HL-60/S4 treated with retinoic acid at 250 ng/mL for 4 days and 3 days (cell line): Measurements from ENCODE around the gene PCSK4.

Source experiments
- in situ Hi-C: fragments of 300-500 bp; cut with MboI; formaldehyde crosslinking; loops from 2 replicates; pipeline ENCODE4 v1.7.0; 2022; ENCODE audit warnings: low sequenced_read_pairs

The PCSK4 gene

DNA sequence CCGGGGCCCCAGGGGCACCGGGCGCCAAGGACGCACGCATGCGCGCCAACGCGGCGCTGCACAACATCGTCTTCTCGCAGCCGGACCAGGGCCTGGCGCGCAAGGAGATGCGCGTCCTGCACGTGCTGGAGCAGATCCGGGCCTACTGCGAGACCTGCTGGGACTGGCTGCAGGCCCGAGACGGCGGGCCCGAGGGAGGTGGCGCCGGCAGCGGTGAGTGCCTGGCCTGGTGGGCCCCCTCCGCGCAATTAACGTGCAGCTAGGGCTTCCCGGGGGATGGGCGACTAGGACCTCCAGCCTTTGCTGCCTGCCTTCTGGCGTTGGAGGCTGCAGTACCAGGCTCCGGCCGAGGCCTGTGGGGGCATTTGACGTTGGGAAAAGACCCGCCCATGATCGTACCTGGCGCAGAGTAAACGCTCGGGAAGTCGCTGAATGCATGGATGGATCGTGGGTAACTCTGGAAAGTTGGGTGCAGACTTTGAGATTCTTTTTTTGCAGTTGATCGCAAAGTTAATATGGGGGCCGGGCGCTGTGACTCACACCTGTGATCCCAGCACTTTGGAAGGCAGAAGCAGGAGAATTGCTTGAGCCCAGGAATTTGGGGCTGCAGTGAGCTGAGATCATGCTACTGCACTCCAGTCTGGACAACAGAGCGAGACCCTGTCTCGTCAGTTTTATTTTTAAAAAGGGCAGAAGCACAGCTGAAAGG is 33.0 kb downstream of the PCSK4 start:
- in situ Hi-C loops: no loop called here

DNA sequence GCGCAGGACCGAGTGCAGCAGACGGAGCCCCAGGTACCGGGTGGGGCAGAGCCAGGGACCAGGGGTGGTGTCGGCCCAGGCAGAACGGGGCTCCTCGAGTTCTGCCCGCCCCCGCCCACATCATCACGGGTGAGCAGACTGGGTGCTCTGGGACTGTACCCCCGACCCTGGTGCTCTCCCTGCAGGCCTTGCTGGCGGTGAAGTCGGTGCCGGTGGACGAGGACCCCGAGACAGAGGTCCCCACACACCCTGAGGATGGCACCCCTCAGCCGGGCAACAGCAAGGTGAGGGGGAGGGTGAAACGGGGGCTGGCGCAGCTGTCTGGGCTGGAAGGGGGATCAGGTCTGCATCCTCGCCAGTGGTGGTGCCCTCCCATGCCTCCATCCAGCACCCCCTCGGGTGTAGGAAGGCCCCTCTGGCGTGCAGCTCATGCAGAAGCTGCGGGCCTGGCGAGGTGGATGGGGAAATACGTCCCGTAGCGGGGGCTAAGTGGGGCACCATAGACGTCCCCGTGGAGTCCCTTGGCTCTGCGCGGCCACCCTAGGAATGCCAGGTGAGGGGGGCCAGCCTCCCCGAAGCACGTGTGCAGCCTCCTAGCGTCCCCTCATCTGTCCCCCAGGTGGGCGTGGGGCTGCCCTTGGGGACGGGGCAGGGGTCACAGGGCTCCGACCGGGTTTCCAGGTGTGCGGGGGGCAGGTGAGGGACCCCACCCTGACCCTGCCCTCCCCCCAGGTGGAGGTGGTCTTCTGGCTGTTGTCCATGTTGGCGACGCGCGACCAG is 33.8 kb downstream of the PCSK4 start:
- in situ Hi-C loops: no loop called here

- in situ Hi-C loops: no loop called here
Measured at GRCh38 chr19:1455336-1456120, 34.6 kb downstream of the PCSK4 start.

DNA sequence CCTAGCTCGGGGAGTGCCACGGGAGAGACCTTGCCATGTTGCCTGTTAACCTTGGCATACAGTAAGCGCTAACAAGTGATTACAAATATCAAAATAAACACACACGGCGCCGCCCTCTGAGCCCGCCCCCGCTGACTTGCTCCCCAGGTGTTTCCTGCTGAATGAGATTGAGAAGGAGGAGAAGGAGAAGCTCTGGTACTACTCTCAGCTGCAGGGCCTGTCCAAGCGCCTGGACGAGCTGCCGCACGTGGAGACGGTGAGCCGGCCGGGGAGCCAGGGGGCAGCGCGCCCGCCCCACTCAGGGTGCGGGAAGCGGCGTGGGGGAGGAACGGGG is 35.2 kb downstream of the PCSK4 start:
- in situ Hi-C loops: no loop called here

GRCh38 chr19:1453525-1454364 is 36.4 kb downstream of the PCSK4 start:
- in situ Hi-C loops: no loop called here

DNA sequence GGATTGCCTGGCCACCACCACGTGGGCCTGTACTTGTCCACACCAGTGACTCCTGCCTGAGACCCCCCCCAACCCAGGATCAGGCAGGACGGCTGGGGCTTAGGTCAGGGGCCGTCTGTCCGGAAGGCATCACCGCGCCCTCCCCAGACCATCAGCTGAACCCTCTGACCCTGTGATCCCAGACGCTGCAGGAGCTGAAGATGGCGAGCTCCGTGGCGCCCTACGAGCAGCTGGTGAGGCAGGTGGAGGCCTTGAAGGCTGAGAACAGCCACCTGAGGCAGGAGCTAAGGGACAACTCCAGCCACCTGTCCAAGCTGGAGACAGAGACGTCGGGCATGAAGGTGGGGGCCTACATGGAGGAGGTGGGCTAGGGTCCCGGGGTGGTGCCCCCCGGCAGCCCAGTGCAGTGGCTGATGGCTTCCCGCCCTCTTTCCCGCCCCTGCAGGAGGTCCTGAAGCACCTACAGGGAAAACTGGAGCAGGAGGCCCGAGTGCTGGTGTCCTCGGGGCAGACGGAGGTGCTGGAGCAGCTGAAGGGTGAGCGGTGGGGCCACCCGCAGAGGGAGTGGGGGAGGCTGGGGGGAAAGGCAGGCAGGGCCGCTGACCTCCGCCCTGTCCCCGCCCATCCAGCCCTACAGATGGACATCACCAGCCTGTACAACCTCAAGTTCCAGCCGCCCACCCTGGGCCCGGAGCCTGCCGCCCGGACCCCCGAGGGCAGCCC is 37.2 kb downstream of the PCSK4 start:
- in situ Hi-C loops: no loop called here

GRCh38 chr19:1451916-1452801 is 38.0 kb downstream of the PCSK4 start:
- in situ Hi-C loops: no loop called here

DNA sequence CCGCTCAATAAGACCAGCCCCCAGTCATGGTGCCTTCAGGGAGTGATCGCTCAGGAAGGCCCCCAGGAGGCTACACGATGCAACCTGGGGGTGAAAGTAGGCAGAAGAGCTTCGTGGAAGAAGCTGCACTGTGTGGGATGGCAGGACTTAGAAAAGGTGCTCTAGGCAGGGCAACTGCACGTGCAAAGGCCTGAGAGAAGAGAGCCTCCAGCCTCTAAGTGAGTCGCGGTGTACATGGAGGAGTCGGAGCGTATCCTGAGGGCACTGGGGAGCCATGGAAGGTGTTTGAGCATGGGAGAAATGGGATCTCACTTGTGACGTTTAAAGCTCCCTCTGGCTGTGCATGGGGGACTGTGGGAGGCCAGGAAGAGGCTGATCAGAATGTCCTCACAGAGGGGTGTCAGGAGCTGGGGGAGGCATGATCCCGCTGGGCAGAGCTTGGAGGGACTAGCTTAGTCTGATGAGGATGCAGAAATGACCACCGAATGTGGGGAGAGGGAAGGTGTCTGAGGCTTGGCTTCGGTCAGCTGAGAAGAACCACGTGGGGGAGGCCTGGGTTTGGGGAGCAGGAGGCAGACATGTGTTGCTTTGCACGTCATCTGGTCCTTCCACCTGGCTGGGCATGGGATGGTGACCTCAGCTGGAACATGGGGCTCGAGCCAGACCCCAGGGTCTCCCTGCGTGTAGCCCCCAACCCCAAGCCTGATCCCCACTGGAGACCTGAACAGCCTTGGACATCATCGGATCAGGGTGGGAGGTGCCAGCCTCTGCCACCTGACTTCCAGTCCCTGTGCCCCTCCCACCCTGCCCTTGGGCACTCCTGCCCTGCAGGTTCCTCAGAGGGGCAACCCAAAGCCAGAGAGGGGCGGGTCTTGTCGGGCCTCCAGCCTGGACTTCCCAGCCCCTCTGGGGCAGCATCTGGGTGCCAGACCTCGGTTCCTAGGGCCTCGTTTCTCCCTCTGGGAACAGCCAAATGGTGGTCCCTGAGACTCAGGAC is 39.1 kb downstream of the PCSK4 start:
- in situ Hi-C loops: no loop called here

- in situ Hi-C loops: no loop called here
Measured at GRCh38 chr19:1449467-1450442, 40.4 kb downstream of the PCSK4 start, which contains the start of gene APC2. Gene APC2, plus strand, starts transcription at chr19:1450121. Its CDS starts 2,881 bp downstream, at chr19:1453002.

- in situ Hi-C loops: no loop called here
Measured at GRCh38 chr19:1447944-1448343, 42.2 kb downstream of the PCSK4 start.

GRCh38 chr19:1447504-1447903 is 42.6 kb downstream of the PCSK4 start:
- in situ Hi-C loops: no loop called here

- in situ Hi-C loops: no loop called here
Measured at GRCh38 chr19:1446713-1447481, 43.3 kb downstream of the PCSK4 start.

DNA sequence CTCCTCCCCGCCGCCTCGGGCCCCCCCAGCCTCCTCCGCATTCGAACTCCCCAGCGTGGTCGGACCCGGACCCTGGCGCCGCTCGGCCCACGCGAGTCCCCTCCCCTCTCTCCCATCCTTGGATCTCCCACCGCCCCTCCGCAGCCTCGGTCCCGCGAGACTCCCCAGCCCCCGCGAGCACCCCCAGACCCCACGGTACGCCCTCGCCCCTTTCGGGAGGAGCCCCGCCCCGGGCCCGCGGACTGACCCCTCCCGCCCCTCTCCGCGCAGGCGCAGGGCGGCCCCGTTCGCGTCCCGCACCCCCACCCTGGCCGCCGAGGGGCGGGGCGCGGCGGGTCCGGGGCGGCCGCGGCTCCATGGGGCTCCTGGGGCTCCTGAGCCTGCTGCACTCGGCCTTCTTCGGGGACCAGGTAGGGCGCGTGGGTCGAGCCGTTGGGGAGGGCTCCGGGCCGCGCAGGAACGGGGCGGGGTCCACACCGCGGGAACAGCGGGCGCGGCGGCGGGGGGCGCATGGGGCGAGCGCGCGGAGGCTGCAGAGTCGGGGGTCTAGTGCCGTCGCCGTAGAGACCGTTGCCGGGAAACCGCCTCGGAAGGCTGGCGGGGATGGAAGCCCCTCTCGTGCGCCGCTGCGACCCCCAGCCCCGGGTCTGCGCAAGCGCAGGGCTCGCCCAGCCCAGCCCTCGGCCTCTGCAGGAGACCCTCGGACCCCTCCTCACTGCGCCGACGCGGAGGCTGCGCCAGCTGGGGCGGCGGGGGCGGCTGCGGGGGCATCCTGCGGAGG is 44.0 kb downstream of the PCSK4 start:
- in situ Hi-C loops: no loop called here

DNA sequence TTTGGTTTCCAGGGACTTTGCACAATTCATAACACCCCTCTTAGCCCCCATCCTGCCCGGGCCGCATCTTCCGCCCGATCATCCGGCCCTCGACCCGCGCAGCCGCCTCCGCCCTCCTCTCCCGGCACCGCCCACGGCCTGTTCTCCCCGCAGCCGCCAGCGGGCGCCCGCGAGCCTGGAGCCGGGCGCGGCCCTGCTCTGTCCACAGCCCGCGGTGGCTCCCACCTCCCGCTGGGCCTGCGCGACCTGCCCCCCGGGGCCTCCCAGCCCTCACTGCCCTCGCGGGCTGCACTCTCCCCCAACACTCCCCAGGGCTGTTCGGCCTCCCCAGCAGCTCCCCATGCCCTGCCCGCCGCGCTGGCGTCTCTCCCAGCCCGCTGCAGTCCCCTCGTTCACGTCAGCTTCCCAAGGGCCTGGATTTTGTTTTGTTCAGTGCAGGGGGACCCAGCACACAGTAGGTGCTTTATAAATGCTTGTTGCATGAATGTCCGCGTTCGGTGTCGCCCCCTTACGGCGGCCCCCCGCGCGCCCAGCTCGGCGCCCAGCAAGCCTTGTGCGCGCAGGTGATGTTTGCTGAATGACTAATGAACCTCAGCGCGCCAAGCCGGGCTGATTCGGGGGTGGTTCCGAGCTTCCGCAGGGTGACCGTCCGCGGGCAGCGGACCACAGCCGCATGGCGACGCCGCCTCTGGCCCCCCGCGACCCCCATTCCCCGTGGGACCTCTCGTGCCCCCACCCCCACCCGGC is 44.8 kb downstream of the PCSK4 start:
- in situ Hi-C loops: no loop called here
